B cell (primary cell): Measurements from ENCODE around the gene ITGA7.

Source experiments
- EZH2 ChIP-seq: IDR thresholded peaks from 2 replicates; pipeline ENCODE4 v1.6.1; 2012; ENCODE audit warnings: borderline replicate concordance, low read depth, mild to moderate bottlenecking, moderate library complexity, low read length; ENCODE audit not compliant: insufficient read depth, poor library complexity, severe bottlenecking
- TF ChIP-seq, protein P1 (sequence below): fragments of 200-600 bp; IDR thresholded peaks from one replicate; pipeline ENCODE4 v1.8.0; 2022; ENCODE audit warnings: antibody characterized with exemption, mild to moderate bottlenecking

- TF ChIP-seq, protein P1, sequence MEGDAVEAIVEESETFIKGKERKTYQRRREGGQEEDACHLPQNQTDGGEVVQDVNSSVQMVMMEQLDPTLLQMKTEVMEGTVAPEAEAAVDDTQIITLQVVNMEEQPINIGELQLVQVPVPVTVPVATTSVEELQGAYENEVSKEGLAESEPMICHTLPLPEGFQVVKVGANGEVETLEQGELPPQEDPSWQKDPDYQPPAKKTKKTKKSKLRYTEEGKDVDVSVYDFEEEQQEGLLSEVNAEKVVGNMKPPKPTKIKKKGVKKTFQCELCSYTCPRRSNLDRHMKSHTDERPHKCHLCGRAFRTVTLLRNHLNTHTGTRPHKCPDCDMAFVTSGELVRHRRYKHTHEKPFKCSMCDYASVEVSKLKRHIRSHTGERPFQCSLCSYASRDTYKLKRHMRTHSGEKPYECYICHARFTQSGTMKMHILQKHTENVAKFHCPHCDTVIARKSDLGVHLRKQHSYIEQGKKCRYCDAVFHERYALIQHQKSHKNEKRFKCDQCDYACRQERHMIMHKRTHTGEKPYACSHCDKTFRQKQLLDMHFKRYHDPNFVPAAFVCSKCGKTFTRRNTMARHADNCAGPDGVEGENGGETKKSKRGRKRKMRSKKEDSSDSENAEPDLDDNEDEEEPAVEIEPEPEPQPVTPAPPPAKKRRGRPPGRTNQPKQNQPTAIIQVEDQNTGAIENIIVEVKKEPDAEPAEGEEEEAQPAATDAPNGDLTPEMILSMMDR: no peak
- no peak for TF ChIP-seq EZH2
These were observed 20.7 kb upstream of the ITGA7 start for GRCh38 chr12:55728186-55728938.
